GM18507 (cell line): Measurements from ENCODE around the gene NDUFAF8.

ENCODE experiments used
- DNase-seq: peaks from one replicate; pipeline ENCODE4 v3.0.0; 2011; ENCODE audit warnings: low read depth; ENCODE audit not compliant: insufficient read length; ENCODE audit errors: extremely low spot score
- FAIRE-seq: peaks from 2 replicates; lab custom pipeline; 2011; peaks lifted over from hg19 to GRCh38; lab: Jason Lieb, UNC

The NDUFAF8 gene

GRCh38 chr17:81200201-81200600 is 38.9 kb upstream of the NDUFAF8 start:
- no peak for DNase-seq
- FAIRE-seq, result no peak

GRCh38 chr17:81200695-81201580 is 38.2 kb upstream of the NDUFAF8 start:
- peak; percentile 46 for FAIRE-seq
- DNase-seq, result peak; percentile 36

- DNase-seq (no peak), FAIRE-seq (no peak)
Observed at GRCh38 chr17:81202318-81202717, 36.8 kb upstream of the NDUFAF8 start.

GRCh38 chr17:81203136-81203535 is 36.0 kb upstream of the NDUFAF8 start:
- FAIRE-seq, result no peak
- DNase-seq, result no peak

- DNase-seq, result no peak
- FAIRE-seq, result no peak
Observed at GRCh38 chr17:81204578-81204977, 34.5 kb upstream of the NDUFAF8 start.

- DNase-seq (no peak), FAIRE-seq (no peak)
Observed at GRCh38 chr17:81206166-81206565, 33.0 kb upstream of the NDUFAF8 start.

GRCh38 chr17:81206657-81207056 is 32.5 kb upstream of the NDUFAF8 start:
- no peak for DNase-seq
- FAIRE-seq, result no peak

GRCh38 chr17:81207610-81208581 is 31.2 kb upstream of the NDUFAF8 start:
- FAIRE-seq, result peak; percentile 26
- DNase-seq, result no peak

- DNase-seq (no peak), FAIRE-seq (no peak)
Observed at GRCh38 chr17:81208651-81209050, 30.5 kb upstream of the NDUFAF8 start.

- no peak for DNase-seq
- FAIRE-seq, result no peak
Observed at GRCh38 chr17:81209141-81209540, 30.0 kb upstream of the NDUFAF8 start.

GRCh38 chr17:81210466-81210865 is 28.7 kb upstream of the NDUFAF8 start:
- DNase-seq, result no peak
- no peak for FAIRE-seq

GRCh38 chr17:81210868-81211267 is 28.2 kb upstream of the NDUFAF8 start:
- DNase-seq, result no peak
- FAIRE-seq, result no peak

- DNase-seq (no peak), FAIRE-seq (no peak)
Observed at GRCh38 chr17:81212365-81212764, 26.8 kb upstream of the NDUFAF8 start.

GRCh38 chr17:81213978-81214377 is 25.1 kb upstream of the NDUFAF8 start:
- DNase-seq (no peak), FAIRE-seq (no peak)

- FAIRE-seq (no peak), DNase-seq (no peak)
Observed at GRCh38 chr17:81217491-81217890, 21.6 kb upstream of the NDUFAF8 start.

- FAIRE-seq (no peak), DNase-seq (no peak)
Observed at GRCh38 chr17:81218459-81218858, 20.7 kb upstream of the NDUFAF8 start.

GRCh38 chr17:81218991-81219390 is 20.1 kb upstream of the NDUFAF8 start:
- DNase-seq (no peak), FAIRE-seq (no peak)

GRCh38 chr17:81219476-81220180 is 19.5 kb upstream of the NDUFAF8 start:
- FAIRE-seq (no peak), DNase-seq (no peak)

- DNase-seq (no peak), FAIRE-seq (no peak)
Observed at GRCh38 chr17:81221371-81221841, 17.7 kb upstream of the NDUFAF8 start.
